RCC 7860 (cell line): Measurements from ENCODE around the gene CASP14.
"Not testable (repeated sequence)": the region's sequence is repeated elsewhere in the genome, so short reads cannot be mapped to it uniquely, and the experiment has no call there.

ENCODE experiments used
- DNase-seq: peaks from one replicate; pipeline ENCODE4 v3.0.0-alpha.2; 2015; ENCODE audit warnings: low spot score
- FAIRE-seq: peaks from 2 replicates; lab custom pipeline; 2012; peaks lifted over from hg19 to GRCh38; lab: Jason Lieb, UNC

Gene CASP14

GRCh38 chr19:15048885-15049541 lies at the start of gene CASP14:
Gene CASP14, plus strand, starts transcription at chr19:15049480. Its CDS starts 2,772 bp downstream, at chr19:15052252.
- FAIRE-seq (no peak), DNase-seq (no peak)

DNA sequence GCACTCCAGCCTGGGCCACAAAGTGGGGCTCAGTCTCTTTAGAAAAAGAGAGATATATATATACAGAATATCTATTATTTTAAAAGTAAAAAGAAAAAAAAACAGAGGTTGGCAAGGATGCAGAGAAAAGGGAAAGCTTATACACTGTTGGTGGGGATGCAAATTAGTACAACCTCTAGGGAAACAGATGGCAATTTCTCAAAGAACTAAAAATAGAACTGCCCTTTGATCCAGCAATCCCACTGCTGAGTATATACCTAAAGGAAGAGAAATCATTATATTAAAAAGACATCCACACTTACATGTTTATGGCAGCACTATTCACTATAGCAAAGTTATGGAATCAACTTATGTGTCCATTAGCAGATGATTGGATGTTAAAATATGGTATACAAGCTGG lies 41.0 kb upstream of the CASP14 start:
- FAIRE-seq (no peak), DNase-seq (no peak)

- FAIRE-seq, result no peak
These were observed 38.6 kb upstream of the CASP14 start for GRCh38 chr19:15010501-15011300.

GRCh38 chr19:15014579-15014978 lies 34.7 kb upstream of the CASP14 start:
- no peak for DNase-seq
- no peak for FAIRE-seq

More at GRCh38 chr19:15010501-15011300, 38.6 kb upstream of the CASP14 start:
- no peak for DNase-seq

DNA sequence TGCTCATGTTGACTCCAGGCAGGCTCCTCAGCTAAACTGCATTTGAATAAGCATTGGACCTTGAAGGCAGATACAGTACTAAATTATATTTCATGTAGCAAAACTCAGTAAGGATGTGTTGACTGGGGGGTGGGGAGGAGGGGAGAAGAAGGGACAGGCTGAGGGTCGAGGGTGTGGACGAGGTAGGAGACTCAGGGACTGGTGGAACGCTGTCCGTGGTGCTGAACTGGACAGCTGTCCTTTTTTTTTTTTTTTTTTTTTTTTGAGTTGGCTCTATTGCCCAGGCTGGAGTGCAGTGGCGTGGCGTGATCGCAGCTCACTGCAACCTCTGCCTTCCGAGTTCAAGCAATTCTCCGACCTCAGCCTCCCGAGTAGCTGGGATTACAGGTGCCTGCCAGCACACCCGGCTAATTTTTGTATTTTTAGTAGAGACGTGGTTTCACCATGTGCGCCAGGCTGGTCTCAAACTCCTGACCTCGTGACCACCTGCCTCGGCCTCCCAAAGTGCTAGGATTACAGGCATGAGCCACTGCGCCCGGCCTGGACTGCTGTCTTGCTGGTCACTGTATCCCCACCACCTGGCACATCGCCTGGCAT lies 33.2 kb upstream of the CASP14 start:
- FAIRE-seq (no peak), DNase-seq (no peak)

DNA sequence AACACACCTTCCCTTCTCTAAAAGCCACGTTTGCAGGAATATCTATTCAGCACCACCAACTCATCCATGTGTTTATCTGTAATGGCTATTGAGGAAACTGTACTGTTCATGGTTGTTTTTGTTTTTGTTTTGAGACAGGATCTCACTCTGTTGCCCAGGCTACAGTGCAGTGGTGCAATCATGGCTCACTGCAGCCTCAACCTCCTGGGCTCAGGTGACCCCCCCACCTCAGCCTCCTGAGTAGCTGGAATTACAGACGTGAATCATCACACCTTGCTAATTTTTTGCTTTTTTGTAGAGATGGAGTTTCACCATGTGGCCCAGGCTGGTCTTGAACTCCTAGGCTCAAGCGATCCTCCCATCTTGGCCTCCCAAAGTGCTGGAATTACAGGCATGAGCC lies 30.4 kb upstream of the CASP14 start:
- not testable (repeated sequence) for DNase-seq, FAIRE-seq

DNA sequence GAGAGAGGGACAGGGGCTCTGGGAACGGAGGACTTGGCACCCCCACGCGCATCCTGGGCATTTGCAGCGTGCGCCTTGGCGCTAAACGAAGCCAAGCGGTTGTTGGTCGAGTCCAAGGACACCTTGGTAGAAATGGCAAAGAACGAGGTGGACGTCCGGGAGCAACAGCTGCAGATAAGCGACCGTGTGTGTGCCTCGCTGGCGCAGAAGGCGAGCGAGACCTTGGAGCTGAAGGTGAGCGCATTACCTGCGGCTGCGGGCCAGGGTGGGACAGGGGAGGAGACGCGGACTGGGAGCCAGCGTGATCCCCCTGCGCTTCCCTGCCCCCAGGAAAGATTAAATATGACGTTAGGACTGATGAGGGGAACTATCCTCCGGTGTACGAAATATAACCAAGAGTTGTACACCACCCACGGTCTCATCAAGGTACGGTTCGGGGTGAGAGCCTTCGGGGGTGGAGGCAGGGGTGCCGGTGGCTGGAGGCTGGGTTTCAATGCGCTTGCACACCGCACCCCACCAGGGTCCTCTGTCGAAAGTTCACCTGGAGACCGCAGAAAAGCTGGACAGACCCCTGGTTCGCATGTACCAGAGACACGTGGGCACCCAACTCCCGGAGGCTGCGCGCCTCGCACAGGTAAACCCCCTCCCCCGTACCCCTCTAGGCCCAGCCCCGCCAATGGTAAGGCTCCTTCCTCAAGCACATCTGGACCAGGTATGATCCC lies 27.8 kb upstream of the CASP14 start:
- DNase-seq (no peak), FAIRE-seq (no peak)

DNA sequence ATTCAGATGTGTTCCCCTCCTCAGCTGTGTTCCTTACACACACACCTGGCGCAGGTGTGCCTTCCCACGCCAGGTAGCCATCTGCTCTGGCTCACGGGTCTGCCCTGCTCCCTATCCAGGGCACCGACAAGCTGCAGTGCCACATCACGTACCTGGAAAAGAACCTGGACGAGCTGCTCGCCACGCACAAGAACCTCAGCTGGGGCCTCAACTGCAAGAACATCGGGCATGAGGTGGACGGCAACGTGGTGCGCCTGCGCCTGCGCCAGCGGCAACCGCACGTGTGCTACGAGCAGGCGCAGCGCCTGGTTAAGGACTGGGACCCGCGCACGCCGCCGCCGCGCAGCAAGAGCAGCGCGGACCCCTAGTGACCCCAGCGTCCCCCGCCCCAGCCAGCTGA lies 26.5 kb upstream of the CASP14 start:
- DNase-seq (no peak), FAIRE-seq (no peak)

- DNase-seq (no peak), FAIRE-seq (no peak)
These were observed 24.1 kb upstream of the CASP14 start for GRCh38 chr19:15025217-15025616.

DNA sequence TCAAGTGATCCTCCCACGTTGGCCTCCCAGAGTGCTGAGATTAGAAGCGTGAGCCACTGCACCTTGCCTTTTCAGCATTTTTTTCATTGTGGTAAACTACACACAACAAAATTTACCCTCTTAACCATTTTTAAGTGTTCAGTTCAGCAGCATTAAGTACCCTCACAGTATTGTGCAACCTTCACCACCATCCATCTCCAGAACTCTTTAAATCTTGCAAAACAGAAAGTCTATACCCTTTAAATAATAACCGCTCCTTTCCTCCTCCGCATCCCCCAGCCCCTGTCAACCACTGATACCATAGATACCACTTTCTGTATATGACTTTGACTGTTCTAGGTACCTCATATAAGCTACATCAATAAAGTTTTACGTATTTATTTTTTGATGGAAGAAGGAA lies 20.8 kb upstream of the CASP14 start:
- FAIRE-seq, result no peak

GRCh38 chr19:15031675-15032074 lies 17.6 kb upstream of the CASP14 start:
- DNase-seq (no peak), FAIRE-seq (no peak)

More for the DNA sequence above, 20.8 kb upstream of the CASP14 start:
- DNase-seq, result no peak

DNA sequence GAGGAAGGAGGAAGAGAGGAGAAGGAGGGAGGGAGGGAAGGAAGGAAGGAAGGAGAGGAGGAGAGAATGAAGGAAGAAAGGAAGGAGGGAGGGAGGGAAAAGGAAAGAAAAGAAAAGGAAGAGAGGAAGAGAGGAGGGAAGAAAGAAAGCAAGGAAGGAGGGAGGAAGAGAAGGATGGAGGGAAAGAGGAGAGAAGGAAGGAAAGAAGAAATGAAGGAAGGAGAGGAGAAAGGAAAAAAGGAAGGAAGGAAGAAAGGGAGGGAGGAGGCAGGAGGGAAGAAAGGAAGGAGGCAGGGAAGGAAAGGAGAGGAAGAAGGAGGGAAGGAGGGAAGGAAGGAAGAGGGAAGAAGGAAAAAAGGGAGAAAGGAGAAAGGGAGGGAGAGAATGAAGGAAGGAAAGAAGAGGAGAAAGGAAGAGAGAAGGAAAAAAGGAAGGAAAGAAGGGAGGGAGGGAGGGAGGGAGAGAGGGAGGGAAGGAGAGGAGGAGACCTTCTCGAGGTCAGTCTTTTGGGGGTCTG lies 13.4 kb upstream of the CASP14 start:
- DNase-seq (no peak), FAIRE-seq (no peak)

DNA sequence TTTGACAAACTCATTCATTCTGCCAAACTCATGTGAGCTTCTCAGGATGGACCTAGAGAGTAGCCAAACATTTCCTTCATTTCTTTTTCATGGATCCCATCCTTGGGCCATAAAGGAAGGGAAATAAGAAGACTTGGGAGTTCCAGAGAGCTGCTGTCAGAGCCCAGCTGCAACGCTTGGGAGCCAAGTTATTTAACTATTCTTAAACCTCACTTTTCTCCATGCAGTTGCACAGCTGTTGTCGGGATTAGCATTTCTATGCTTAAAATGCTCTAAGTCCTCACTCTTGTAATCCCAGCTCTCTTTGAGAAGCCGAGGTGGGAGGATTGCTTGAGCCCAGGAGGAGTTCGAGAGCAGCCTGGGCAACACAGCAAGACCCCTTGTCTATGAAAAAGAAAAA lies 11.7 kb upstream of the CASP14 start:
- no peak for FAIRE-seq
- DNase-seq, result no peak

DNA sequence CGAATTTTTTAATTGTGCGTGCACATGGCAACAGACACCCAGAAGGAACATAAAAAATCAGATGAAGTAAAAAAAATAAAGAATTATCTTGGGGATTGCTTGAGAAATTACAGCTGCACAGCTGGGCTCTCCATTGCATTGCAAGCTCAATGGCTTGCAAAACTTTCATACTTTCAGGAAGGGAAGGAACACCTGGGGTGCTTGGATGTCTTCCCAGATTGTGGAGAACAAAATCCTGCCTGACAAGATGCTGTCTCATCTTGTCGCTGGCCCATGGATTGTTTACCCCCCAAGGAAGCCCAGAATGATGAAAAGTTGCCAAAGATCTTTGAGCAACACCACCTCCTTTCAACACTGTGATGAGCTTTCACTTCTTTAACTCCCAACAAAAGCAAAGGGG lies 11.0 kb upstream of the CASP14 start:
- no peak for FAIRE-seq
- no peak for DNase-seq

GRCh38 chr19:15042003-15042402 lies 7.3 kb upstream of the CASP14 start:
- FAIRE-seq (no peak), DNase-seq (no peak)

DNA sequence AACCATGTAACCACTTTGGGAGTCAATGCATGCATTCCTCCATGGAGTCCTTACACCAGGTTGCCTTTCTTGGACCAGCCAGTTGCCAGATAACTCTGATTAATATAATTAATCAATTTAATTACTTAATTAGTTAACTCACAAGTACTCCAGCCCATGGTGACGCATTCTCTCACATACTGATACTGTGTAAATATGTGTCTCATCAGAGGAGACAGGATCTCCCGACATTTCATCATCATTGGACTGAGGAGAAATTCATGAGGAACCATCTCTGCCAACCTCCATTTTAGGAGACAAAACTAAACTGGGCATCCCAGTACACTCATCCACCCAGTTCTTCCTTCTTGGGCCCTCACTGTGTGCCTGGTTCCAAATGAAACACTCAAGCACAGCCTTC lies 6.5 kb upstream of the CASP14 start:
- DNase-seq, result no peak
- FAIRE-seq, result no peak

GRCh38 chr19:15045506-15045905 lies 3.8 kb upstream of the CASP14 start:
- DNase-seq (no peak), FAIRE-seq (no peak)

- FAIRE-seq, result no peak
- no peak for DNase-seq
These were observed 1.6 kb upstream of the CASP14 start for GRCh38 chr19:15047680-15048079.

DNA sequence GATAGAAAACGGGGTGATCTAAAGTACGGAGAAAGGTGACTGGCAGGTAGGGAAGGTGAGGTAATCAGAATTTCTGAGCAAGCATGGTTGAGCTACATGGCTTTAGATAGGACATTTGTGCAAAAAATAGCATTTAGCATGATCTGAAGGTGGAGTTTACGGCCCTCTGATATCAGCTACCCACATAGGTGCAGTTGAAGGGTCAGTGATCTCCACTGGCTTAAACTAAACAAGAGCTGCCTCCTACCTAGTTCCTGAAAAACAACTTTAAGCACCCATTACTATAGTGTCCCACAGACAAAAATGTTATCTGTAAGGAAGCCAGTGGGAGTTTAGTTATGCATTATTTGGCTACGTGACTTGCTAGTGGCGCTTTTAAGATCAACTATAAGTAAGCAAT lies 1.2 kb upstream of the CASP14 start:
- FAIRE-seq (no peak), DNase-seq (no peak)

DNA sequence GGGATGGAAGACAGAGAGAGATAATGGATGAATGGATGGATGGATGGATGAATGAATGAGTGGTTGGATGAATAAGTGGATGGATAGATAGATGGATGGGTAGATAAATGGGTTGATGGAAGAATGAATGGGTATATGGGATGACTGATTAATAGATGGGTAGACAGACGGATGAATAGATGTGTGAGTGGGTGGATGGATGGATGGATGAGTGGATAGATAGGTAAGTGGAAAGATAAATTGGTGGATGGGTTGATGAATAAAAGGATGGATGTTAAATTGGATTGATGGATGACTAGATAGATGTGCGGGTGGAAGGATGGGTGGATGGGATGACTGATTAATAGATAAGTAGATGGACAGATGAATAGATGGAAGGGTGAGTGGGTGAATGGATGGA lies 1.4 kb downstream of the CASP14 start:
- DNase-seq (no peak), FAIRE-seq (no peak)

DNA sequence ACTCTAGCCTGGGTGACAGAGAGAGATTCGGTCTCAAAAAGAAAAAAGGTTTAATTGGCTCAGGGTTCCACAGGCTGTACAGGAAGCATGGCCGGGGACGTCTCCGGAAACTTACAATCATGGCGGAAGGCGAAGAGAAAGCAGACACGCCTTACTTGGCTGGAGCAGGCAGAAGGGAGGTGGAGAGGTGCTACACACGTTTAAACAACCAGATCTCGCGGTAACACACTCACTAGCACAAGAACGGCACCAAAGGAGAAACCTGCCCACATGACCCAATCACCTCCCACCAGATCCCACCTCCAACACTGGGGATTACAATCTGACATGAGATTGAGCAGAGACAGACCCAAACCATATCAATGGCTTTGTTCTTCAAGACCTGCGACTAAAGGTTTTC lies 12.8 kb downstream of the CASP14 start:
- FAIRE-seq, result no peak

More for the DNA sequence above, 12.8 kb downstream of the CASP14 start:
- DNase-seq, result no peak
